Type B pancreatic cell (in vitro differentiated cells): ENCODE measurements around the gene IGSF3. TPM values are rescaled to one million over a fixed set of nuclear protein-coding genes. Genes with fewer than 3 reads are reported as not detected.
A peak's percentile ranks its signal among the peaks of the same experiment; 100 is the strongest.

Experiments
- DNase-seq: peaks from one replicate; pipeline ENCODE4 v3.0.0; 2021; ENCODE audit warnings: mixed read lengths; ENCODE audit not compliant: unreplicated experiment; ENCODE audit errors: extremely low spot score
- H3K27ac Mint-ChIP-seq: 2 replicates; pipeline ENCODE4 v1.8.0; 2021; ENCODE audit warnings: mild to moderate bottlenecking, mixed read lengths
- H3K27me3 Mint-ChIP-seq: 2 replicates; pipeline ENCODE4 v1.8.0; 2021; ENCODE audit warnings: mixed read lengths
- H3K36me3 Mint-ChIP-seq: 2 replicates; pipeline ENCODE4 v1.8.0; 2021; ENCODE audit warnings: mixed read lengths
- H3K4me1 Mint-ChIP-seq: one replicate; pipeline ENCODE4 v1.8.0; 2021; ENCODE audit warnings: mixed read lengths; ENCODE audit not compliant: unreplicated experiment
- H3K4me3 Mint-ChIP-seq: 2 replicates; pipeline ENCODE4 v1.8.0; 2021; ENCODE audit warnings: mild to moderate bottlenecking, mixed read lengths
- H3K9me3 Mint-ChIP-seq: 2 replicates; pipeline ENCODE4 v1.8.0; 2021; ENCODE audit warnings: mixed read lengths
- total RNA-seq: library from RNA; stranded (reverse); gene quantifications from 2 replicates; pipeline ENCODE4 v1.2.1, GENCODE V29; 2021; ENCODE audit warnings: low replicate concordance
- TF ChIP-seq, protein P1 (sequence below): fragments of 200-600 bp; sonication (generic); conservative IDR thresholded peaks from 2 replicates; pipeline ENCODE4 v1.5.0; 2021; ENCODE audit warnings: antibody characterized with exemption, mild to moderate bottlenecking

Gene IGSF3
- total RNA-seq, 1 donor from 2014 or later: 42.9 TPM

DNA sequence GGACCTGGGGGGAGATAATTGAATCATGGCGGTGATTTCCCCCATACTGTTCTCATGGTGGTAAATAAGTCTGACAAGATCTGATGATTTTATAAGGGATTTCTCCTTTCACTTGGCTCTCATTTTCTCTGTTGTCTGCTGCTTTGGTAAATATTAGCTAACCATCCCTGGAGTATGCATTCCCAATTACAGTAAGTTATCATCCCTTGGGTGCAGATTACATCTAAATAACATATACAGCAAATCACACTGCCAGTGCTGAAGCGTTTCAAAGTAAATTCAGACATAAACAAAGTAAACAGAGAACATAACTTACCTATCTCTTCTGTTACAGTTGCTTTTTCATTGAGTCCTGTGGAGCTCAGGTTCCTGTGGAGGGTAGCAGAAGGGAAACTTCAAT lies 38.6 kb upstream of the IGSF3 start:
- no peaks in the 10 kb centered on the region for H3K36me3 Mint-ChIP-seq
- H3K9me3 Mint-ChIP-seq: no peaks in the 10 kb centered on the region
- H3K27ac Mint-ChIP-seq: no peak overlapping the region
- no peaks in the 10 kb centered on the region for H3K27me3 Mint-ChIP-seq
- no peak for DNase-seq
- H3K4me3 Mint-ChIP-seq: no peak overlapping the region
- TF ChIP-seq, protein P1, sequence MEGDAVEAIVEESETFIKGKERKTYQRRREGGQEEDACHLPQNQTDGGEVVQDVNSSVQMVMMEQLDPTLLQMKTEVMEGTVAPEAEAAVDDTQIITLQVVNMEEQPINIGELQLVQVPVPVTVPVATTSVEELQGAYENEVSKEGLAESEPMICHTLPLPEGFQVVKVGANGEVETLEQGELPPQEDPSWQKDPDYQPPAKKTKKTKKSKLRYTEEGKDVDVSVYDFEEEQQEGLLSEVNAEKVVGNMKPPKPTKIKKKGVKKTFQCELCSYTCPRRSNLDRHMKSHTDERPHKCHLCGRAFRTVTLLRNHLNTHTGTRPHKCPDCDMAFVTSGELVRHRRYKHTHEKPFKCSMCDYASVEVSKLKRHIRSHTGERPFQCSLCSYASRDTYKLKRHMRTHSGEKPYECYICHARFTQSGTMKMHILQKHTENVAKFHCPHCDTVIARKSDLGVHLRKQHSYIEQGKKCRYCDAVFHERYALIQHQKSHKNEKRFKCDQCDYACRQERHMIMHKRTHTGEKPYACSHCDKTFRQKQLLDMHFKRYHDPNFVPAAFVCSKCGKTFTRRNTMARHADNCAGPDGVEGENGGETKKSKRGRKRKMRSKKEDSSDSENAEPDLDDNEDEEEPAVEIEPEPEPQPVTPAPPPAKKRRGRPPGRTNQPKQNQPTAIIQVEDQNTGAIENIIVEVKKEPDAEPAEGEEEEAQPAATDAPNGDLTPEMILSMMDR: no peak
- H3K4me1 Mint-ChIP-seq: peaks cover 24% of the 10 kb centered on the region

DNA sequence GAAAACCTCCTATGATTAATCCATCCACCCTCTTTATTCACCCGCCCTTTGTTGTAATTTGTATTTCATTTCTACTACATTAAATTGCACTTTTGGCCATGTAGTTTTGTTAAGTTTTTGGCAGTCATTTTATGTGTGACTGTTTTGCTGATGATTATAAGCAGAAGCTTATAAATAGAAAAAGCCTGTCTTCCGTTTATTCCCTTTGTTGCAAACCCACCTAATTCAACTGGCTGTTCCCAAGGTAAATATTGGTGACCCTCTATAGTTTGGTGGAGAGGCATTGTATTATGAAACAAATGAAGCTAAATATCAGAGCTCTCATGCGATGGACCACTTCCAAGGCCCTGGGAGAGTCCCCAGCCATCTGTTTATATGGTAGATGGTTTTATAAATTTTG lies 36.7 kb upstream of the IGSF3 start:
- H3K27me3 Mint-ChIP-seq: no peaks in the 10 kb centered on the region
- no peak for DNase-seq
- no peak overlapping the region for H3K27ac Mint-ChIP-seq
- H3K4me3 Mint-ChIP-seq: no peak overlapping the region
- H3K9me3 Mint-ChIP-seq: no peaks in the 10 kb centered on the region
- no peaks in the 10 kb centered on the region for H3K36me3 Mint-ChIP-seq
- peaks cover 11% of the 10 kb centered on the region for H3K4me1 Mint-ChIP-seq
- TF ChIP-seq, protein P1: no peak

DNA sequence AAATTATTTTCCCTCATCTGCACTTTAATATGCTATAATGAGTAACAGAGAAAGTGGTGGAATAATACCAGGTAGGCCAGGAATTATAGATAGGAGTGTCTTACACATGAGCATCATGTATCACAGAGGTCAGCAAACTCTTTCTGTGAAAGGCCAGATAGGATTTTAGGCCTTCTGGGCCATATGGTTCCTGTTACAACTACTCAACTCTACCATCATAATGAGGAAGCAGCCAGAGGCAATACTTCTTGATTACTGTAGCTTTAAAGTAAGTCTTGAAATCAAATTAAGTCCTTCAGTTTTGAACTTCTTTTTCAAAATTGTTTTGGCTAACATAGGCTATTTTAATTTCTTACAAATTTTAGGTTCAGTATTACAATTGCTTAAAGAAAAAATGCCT lies 32.1 kb upstream of the IGSF3 start:
- Mint-ChIP-seq H3K4me1 (peaks cover 20% of the 10 kb centered on the region), H3K9me3 (no peaks in the 10 kb centered on the region), H3K27ac (no peak overlapping the region), H3K36me3 (no peaks in the 10 kb centered on the region), H3K4me3 (no peak overlapping the region), H3K27me3 (no peaks in the 10 kb centered on the region)
- TF ChIP-seq, protein P1: no peak
- DNase-seq: no peak

DNA sequence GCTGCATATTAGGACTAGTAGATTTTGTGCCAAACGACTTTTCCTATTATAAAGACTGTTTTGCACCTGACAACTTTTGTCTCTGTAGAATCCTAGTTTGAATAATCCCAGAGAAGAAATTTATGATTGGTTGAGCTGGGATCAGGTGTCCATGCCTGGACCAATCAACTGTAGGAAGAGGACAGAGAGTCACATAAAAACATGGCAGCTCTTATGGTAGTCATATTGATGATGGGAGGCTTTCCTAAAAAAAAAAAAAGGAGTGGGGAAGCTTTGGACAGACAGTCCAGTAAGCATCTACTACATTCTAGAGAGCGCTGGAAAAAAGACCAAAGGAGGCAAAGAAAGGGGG lies 30.7 kb upstream of the IGSF3 start:
- H3K27ac Mint-ChIP-seq: no peak overlapping the region

DNA sequence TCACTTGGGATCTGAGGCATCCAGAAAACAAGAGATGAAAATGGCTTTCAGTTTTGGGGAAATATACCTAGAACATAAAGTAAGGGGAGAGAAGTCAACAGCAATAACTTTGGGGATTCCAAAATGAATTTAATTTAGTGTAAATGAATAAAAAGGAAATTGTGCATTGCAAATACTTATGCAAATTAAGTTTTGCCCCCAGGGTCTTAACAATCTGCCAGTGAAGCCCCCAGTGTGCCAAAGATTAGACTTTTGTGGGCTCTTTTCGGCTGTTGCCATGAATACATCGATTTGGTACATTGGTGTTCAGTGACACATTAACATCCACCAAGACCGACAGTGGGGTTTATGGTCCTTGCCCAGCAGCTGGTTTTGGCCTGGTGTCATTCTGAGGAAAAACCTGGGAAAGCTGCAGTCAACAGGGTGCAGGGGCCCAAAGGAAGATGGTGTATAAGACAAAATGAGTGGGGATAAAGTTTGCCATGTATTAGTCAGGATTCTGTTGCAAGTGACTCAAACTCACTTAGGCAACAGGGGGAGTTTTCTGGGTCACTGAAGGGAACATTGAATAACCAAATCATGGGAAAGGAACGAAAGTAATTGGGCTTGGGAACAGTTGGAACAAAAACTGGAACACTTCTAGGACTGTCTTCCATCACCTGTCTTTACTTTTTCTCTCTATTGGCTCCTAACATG lies 30.2 kb upstream of the IGSF3 start:
- Mint-ChIP-seq H3K27me3 (no peaks in the 10 kb centered on the region), H3K4me3 (no peak overlapping the region), H3K4me1 (peaks cover 23% of the 10 kb centered on the region), H3K27ac (peak overlapping the region; percentile 82), H3K36me3 (no peaks in the 10 kb centered on the region), H3K9me3 (no peaks in the 10 kb centered on the region)
- DNase-seq: no peak
- TF ChIP-seq, protein P1: no peak

More for the DNA sequence above, 30.7 kb upstream of the IGSF3 start:
- Mint-ChIP-seq H3K27me3 (no peaks in the 10 kb centered on the region), H3K9me3 (no peaks in the 10 kb centered on the region), H3K4me1 (peaks cover 20% of the 10 kb centered on the region), H3K4me3 (no peak overlapping the region), H3K36me3 (no peaks in the 10 kb centered on the region)
- DNase-seq: no peak
- TF ChIP-seq, protein P1: no peak

DNA sequence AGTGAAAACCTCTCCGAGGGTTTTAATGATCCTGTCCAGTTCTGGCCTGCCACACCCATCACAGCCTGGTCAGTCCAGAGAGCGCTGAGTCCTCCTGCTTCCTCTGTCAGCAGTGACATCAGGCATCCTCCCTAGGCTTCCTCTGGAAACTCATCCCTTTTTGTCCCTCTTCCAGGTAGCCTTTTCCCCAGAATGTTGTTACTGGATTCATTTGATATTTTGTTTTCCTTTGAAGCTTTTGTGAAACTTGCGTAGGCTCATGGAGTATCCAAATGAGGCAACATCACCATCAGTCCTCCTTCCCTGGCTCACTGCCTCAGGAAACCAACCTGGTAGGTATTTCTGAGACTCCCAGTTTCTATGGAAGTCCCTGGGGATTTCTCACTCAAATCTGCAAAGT lies 27.0 kb upstream of the IGSF3 start:
- no peak overlapping the region for H3K4me3 Mint-ChIP-seq
- TF ChIP-seq, protein P1: no peak
- H3K27ac Mint-ChIP-seq: no peak overlapping the region
- H3K4me1 Mint-ChIP-seq: peaks cover 50% of the 10 kb centered on the region
- H3K36me3 Mint-ChIP-seq: no peaks in the 10 kb centered on the region
- no peaks in the 10 kb centered on the region for H3K27me3 Mint-ChIP-seq
- DNase-seq: no peak
- no peaks in the 10 kb centered on the region for H3K9me3 Mint-ChIP-seq
